Measurements from ENCODE around the gene APOE. TPM values are rescaled to one million over a fixed set of nuclear protein-coding genes. Genes with fewer than 3 reads are reported as not detected.
"Not testable (repeated sequence)": the region's sequence is repeated elsewhere in the genome, so short reads cannot be mapped to it uniquely, and the experiment has no call there.

APOE gene
- total and polyA plus RNA-seq, 2 donors (not counting 3 experiments of a cell fraction or from before 2014, with no cell fraction given), result 3.3 to 6.2 TPM

GRCh38 chr19:44882063-44882462 lies 23.5 kb upstream of the APOE start:
- BruUV-seq (replicated peaks), result no TSS peak
- Histone ChIP-seq H3K4me3 (replicated peaks in 1 of 3; ENCODE audit: insufficient read depth in 1 of 3, low read depth in 1 of 3, low read length in 3 of 3) (no peak overlapping the region), H2AFZ (ENCODE audit: low read depth, low read length) (no peak overlapping the region), H3K27me3 (ENCODE audit: control insufficient read depth in 2 of 2, insufficient read depth in 2 of 2, low read length in 2 of 2) (no peaks in the 10 kb centered on the region), H3K4me2 (ENCODE audit: insufficient read depth, low read length) (no peak overlapping the region), H3K79me2 (ENCODE audit: control insufficient read depth, insufficient read depth, low read length) (no peaks in the 10 kb centered on the region), H3K36me3 (ENCODE audit: control insufficient read depth in 2 of 2, extremely low read depth in 1 of 2, insufficient read depth in 2 of 2, low read length in 2 of 2) (peaks cover 0 to 30% of the 10 kb centered on the region in 2 experiments), H3K9ac (replicated peaks; ENCODE audit: extremely low read depth, insufficient read depth, low read length) (no peak overlapping the region), H3K27ac (ENCODE audit: insufficient read depth, low read depth, low read length) (no peak overlapping the region), H3K9me1 (replicated peaks; ENCODE audit: control insufficient read depth, extremely low read depth, insufficient read depth, low read length) (no peaks in the 10 kb centered on the region), H4K20me1 (replicated peaks; ENCODE audit: control insufficient read depth, extremely low read depth, insufficient read depth, low read length) (no peaks in the 10 kb centered on the region), H3K4me1 (ENCODE audit: control insufficient read depth, extremely low read depth, insufficient read depth, low read length) (peaks cover 9% of the 10 kb centered on the region), H3K9me3 (replicated peaks; ENCODE audit: control insufficient read depth, insufficient read depth, low read length) (no peaks in the 10 kb centered on the region)
- ChIA-PET CTCF (interaction anchor here (1.9 to 2.2 kb wide), 2 partner anchors 12 to 38 kb away, joined by 5 read pairs; no protein-coding TSS in a partner anchor), POLR2A (no interaction called here)
- TF ChIP-seq POLR2A (IDR thresholded peaks at IDR 0.05; ENCODE audit: low read depth, low read length), result no peak
- TF ChIP-seq GATA2 (IDR thresholded peaks at IDR 0.05; ENCODE audit: insufficient read depth, insufficient read length, low read depth, low read length), result no peak
- FAIRE-seq, result no peak
- dilution Hi-C loops (cut with MboI; ENCODE audit: extremely low pct_ligation_motif_present, low sequenced_read_pairs), result no loop called here
- DNase-seq (ENCODE audit: low read depth, low spot score), result no peak
- intact Hi-C loops (cut with micrococcal nuclease), result no loop called here

GRCh38 chr19:44882619-44883397 lies 22.8 kb upstream of the APOE start:
- POLR2A ChIA-PET; BruUV-seq (replicated peaks); H4K20me1 ChIP-seq (replicated peaks; ENCODE audit: control insufficient read depth, extremely low read depth, insufficient read depth, low read length); H3K4me2 ChIP-seq (ENCODE audit: insufficient read depth, low read length); H3K27ac ChIP-seq (ENCODE audit: insufficient read depth, low read depth, low read length); H3K79me2 ChIP-seq (ENCODE audit: control insufficient read depth, insufficient read depth, low read length); H3K4me3 ChIP-seq (replicated peaks in 1 of 3; ENCODE audit: insufficient read depth in 1 of 3, low read depth in 1 of 3, low read length in 3 of 3); H3K9me3 ChIP-seq (replicated peaks; ENCODE audit: control insufficient read depth, insufficient read depth, low read length); H3K9ac ChIP-seq (replicated peaks; ENCODE audit: extremely low read depth, insufficient read depth, low read length); FAIRE-seq; H3K27me3 ChIP-seq (ENCODE audit: control insufficient read depth in 2 of 2, insufficient read depth in 2 of 2, low read length in 2 of 2); H2AFZ ChIP-seq (ENCODE audit: low read depth, low read length); intact Hi-C loops (cut with micrococcal nuclease); dilution Hi-C loops (cut with MboI; ENCODE audit: extremely low pct_ligation_motif_present, low sequenced_read_pairs); H3K4me1 ChIP-seq (ENCODE audit: control insufficient read depth, extremely low read depth, insufficient read depth, low read length); H3K9me1 ChIP-seq (replicated peaks; ENCODE audit: control insufficient read depth, extremely low read depth, insufficient read depth, low read length); DNase-seq (ENCODE audit: low read depth, low spot score): not testable (repeated sequence)
- H3K36me3 ChIP-seq (ENCODE audit: control insufficient read depth in 2 of 2, extremely low read depth in 1 of 2, insufficient read depth in 2 of 2, low read length in 2 of 2), result peaks cover 2 to 27% of the 10 kb centered on the region in 2 experiments
- CTCF ChIA-PET, result interaction anchor here (1.9 to 2.2 kb wide), 2 partner anchors 13 to 38 kb away, joined by 5 read pairs; no protein-coding TSS in a partner anchor

All from endothelial cell of umbilical vein (primary cell).